Measurements from ENCODE around the gene SCFD2. TPM values are rescaled to one million over a fixed set of nuclear protein-coding genes. Genes with fewer than 3 reads are reported as not detected.

The SCFD2 gene
- total RNA-seq, 4 donors from 2014 or later: 13.1 to 27.4 (median 19.8) TPM

DNA sequence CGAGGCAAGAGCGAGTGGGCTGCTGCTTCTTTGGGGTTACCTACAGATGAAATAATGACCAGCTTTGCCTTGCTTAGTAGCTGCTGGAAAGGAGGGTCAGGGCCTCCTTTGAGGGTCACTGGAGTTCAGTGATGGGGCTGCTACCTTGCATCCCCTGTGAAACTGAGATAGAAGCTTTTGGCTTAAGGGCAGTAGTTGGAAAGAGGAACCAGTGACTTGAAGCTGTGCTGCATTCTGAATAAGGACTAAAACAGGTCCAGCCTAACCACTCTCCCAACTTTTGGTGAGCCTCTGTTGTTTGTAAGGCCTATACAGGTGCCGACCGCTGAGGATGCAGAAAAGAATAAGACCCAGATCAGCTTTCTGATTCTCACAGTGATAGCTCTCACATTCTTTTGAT is 462.6 kb downstream of the SCFD2 start:
- no peak for TF ChIP-seq CTCF (IDR thresholded peaks at IDR 0.05; ENCODE audit: low read depth)

DNA sequence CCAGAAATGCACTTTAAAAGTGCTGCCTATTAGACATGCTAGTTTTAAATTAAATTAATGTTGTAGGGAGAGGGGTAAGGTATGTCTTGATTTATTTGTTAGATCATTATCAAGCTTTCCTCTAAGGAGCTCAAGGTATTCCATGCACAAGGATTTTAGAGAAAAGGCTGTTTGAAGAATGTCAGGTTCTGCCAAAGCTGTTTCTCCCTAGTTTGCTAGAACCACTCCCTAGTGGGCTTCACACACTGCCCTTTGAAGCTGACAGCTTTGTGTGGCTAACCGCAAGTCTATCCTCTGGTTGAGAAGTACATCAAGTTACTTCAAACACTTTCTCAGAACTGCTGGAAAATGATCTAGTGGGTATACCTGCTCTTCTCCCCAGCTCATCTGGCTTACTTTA is 471.4 kb downstream of the SCFD2 start:
- TF ChIP-seq CTCF (IDR thresholded peaks at IDR 0.05; ENCODE audit: low read depth): no peak

GRCh38 chr4:52892880-52893279 is 473.0 kb downstream of the SCFD2 start:
- no peak for TF ChIP-seq CTCF (IDR thresholded peaks at IDR 0.05; ENCODE audit: low read depth)

DNA sequence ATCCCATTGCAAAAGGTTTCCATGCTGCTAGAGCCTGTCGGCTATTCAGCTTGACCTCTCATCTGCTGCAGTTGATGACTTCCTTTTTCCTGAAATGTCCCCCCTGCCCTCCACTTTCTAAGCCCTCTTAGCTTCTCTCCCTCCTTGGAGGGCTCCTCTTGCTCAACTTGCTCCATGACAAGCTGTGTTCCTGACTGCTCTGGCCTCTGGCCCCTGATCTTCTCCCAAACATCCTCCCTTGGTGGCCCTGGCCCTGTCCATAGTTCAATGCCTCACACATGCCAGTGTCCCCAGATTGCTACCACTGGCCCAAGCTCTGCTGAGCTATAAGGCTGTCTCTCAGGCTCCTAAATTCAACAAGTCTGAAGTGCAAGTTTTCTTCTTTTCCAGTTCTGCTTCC is 474.1 kb downstream of the SCFD2 start:
- TF ChIP-seq CTCF (IDR thresholded peaks at IDR 0.05; ENCODE audit: low read depth): no peak

GRCh38 chr4:52890521-52890791 is 475.4 kb downstream of the SCFD2 start:
- TF ChIP-seq CTCF (IDR thresholded peaks at IDR 0.05; ENCODE audit: low read depth): no peak

DNA sequence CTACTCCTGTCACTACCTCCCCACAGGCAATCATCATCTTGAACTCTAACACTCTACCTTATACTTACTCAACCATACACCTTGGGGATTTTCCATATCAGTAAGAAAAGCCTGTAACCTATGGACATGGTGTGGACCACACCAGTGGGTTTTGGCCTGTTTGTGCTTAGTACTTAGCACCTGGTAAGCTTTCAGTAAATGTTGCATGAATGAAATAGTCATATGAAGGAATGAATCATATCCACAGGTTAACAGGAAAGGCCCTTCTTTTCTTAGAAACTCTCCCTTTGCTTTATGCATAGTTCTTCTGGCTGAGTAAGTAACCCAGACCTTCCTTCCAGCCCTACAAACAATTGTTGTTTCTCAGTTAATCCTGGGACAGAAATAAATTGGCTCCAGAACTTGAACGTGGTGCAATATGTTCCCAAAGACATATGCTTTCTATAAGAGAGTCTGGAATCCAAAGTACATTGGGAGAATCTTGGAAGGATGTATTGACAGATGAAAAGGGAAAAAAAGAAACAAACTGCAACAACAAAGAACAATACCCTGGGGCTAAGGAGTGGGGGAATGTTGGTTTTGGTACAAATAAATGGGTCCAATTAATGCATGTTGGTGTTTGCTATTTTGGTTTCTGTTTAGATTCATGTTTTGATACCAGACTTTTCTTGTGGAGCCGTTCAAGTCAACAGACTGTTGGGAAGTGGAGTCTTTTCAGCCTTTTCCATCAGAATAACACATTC is 475.9 kb downstream of the SCFD2 start:
- no peak for TF ChIP-seq CTCF (IDR thresholded peaks at IDR 0.05; ENCODE audit: low read depth)

DNA sequence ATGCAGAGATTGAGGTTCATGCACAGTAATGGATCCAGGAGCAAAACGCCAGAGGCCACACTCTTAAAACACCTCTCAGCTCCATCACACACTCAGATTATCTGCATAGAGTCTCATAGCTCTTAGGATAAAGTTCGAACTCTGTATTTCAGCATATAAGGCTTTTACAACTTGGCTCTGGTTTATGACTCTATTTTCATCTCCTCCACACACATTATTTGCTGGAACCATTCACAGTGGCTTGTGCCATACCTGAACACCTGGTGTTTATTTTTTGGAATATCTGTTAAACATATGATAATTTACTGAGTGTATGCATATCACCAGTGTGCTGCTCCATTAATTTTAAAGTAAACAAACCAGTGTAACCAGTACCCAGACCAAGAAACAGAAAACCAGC is 476.5 kb downstream of the SCFD2 start:
- no peak for TF ChIP-seq CTCF (IDR thresholded peaks at IDR 0.05; ENCODE audit: low read depth)

Data from subcutaneous adipose tissue (tissue), 4 donors.